Measurements from ENCODE around the gene SMIM45.

SMIM45 gene

GRCh38 chr22:41920271-41920976 lies 31.5 kb upstream of the SMIM45 start:
- no peak for DNase-seq
- Mint-ChIP-seq H3K36me3 (ENCODE audit: unreplicated experiment) (no peaks in the 10 kb centered on the region), H3K4me1 (ENCODE audit: low read depth, unreplicated experiment) (peaks cover 2% of the 10 kb centered on the region), H3K9me3 (ENCODE audit: unreplicated experiment) (peaks cover 5% of the 10 kb centered on the region), H3K4me3 (ENCODE audit: unreplicated experiment) (no peak overlapping the region), H3K27me3 (ENCODE audit: unreplicated experiment) (peaks cover 24% of the 10 kb centered on the region), H3K27ac (ENCODE audit: unreplicated experiment) (no peak overlapping the region)
- no peak for TF ChIP-seq CTCF (IDR thresholded peaks at IDR 0.05; ENCODE audit: partially characterized antibody, unreplicated experiment)

GRCh38 chr22:41922328-41922727 lies 29.6 kb upstream of the SMIM45 start:
- H3K4me1 Mint-ChIP-seq (ENCODE audit: low read depth, unreplicated experiment): no peaks in the 10 kb centered on the region
- H3K36me3 Mint-ChIP-seq (ENCODE audit: unreplicated experiment): no peaks in the 10 kb centered on the region
- H3K9me3 Mint-ChIP-seq (ENCODE audit: unreplicated experiment): peaks cover 1% of the 10 kb centered on the region
- TF ChIP-seq CTCF (IDR thresholded peaks at IDR 0.05; ENCODE audit: partially characterized antibody, unreplicated experiment): no peak
- peaks cover 18% of the 10 kb centered on the region for H3K27me3 Mint-ChIP-seq (ENCODE audit: unreplicated experiment)
- H3K27ac Mint-ChIP-seq (ENCODE audit: unreplicated experiment): no peak overlapping the region
- H3K4me3 Mint-ChIP-seq (ENCODE audit: unreplicated experiment): no peak overlapping the region
- DNase-seq: no peak

DNA sequence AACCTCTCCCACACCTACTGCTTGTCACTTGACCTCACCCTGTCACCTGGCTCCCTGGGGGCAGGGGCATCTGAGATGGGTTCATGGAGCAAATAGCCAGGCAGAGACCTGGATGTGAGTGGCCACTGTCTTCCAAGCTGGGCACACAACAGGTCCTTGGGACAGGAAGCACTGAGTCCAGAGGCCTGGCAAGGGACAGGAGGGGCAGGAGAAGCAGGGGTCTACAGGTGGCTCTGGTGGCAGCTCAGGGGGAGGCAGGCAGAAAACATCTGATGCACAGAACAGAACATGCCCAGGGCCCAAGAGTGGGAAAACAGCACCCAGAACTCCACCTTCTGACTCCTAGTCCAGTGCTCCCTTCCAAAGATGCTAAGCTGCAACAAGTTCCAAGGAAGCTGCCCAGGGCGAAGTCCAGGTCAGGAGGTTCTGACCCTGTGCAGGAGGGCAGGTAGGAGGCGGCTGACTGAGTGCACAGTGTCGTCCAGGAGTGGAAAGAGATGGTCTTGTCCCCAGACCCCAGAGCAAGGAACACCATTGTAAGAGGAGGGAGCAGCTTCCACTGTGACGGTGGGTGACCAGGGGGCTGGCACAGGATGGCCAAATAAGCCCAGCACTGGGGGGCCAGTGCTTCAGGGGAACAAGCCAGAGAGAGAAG lies 28.9 kb upstream of the SMIM45 start:
- no peak for DNase-seq
- Mint-ChIP-seq H3K4me3 (ENCODE audit: unreplicated experiment) (no peak overlapping the region), H3K4me1 (ENCODE audit: low read depth, unreplicated experiment) (peaks cover 3% of the 10 kb centered on the region), H3K27ac (ENCODE audit: unreplicated experiment) (no peak overlapping the region), H3K27me3 (ENCODE audit: unreplicated experiment) (peaks cover 20% of the 10 kb centered on the region), H3K9me3 (ENCODE audit: unreplicated experiment) (peaks cover 6% of the 10 kb centered on the region), H3K36me3 (ENCODE audit: unreplicated experiment) (no peaks in the 10 kb centered on the region)
- no peak for TF ChIP-seq CTCF (IDR thresholded peaks at IDR 0.05; ENCODE audit: partially characterized antibody, unreplicated experiment)

DNA sequence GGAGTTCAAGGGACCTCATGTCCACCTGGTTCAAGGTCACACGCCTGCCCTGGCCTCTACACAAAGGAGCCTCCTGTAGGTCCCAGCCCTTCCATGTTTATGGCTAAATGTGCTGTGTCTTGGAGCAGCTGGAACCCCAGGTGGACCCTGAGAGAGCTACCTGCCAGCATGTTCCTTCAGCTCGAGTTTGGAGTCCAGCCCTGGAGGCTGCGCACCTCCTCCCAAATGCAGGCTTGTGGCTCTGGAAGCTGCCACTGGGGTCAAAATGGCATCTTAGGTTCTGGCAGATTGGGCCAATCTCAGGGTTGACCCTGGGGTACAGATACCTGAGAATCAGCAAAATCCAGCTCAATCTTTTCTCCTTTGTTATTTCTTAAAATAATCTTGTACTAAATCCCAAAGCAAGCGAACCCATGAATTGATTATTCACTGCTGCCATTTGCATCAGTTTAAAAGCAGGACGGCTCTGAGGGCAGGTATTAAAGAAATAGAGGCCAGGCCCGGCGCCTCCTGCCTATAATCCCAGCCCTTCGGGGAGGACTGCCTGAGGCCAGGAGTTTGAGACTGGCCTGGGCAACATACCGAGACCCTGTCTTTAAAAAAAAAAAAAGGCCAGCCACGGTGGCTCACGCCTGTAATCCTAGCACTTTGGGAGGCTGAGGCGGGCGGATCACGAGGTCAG lies 28.2 kb upstream of the SMIM45 start:
- Mint-ChIP-seq H3K9me3 (ENCODE audit: unreplicated experiment) (peaks cover 4% of the 10 kb centered on the region), H3K27ac (ENCODE audit: unreplicated experiment) (no peak overlapping the region), H3K36me3 (ENCODE audit: unreplicated experiment) (no peaks in the 10 kb centered on the region), H3K4me3 (ENCODE audit: unreplicated experiment) (no peak overlapping the region), H3K27me3 (ENCODE audit: unreplicated experiment) (peaks cover 18% of the 10 kb centered on the region), H3K4me1 (ENCODE audit: low read depth, unreplicated experiment) (peaks cover 6% of the 10 kb centered on the region)
- TF ChIP-seq CTCF (IDR thresholded peaks at IDR 0.05; ENCODE audit: partially characterized antibody, unreplicated experiment): no peak
- DNase-seq: no peak
